Epithelial cell of proximal tubule (primary cell): Measurements from ENCODE around the gene B4GALNT2. TPM values are rescaled to one million over a fixed set of nuclear protein-coding genes. Genes with fewer than 3 reads are reported as not detected.

Experiments
- DNase-seq: peaks from one replicate; pipeline ENCODE4 v3.0.0-alpha.2; 2011; ENCODE audit warnings: low read depth
- H3K4me3 ChIP-seq: 2 replicates; pipeline ENCODE4 v1.5.1; 2011; ENCODE audit warnings: low read depth, mild to moderate bottlenecking, low read length
- CTCF ChIP-seq: conservative IDR thresholded peaks from 2 replicates; pipeline ENCODE4 v1.5.1; 2012; ENCODE audit warnings: low read depth, mild to moderate bottlenecking, low read length
- total RNA-seq: library from RNA; depleted of rRNA; stranded (reverse); fragments of >200 nt; gene quantifications from 2 replicates; pipeline ENCODE4 v1.2.3, GENCODE V29; 2015

The B4GALNT2 gene
- total RNA-seq, 1 donor from 2014 or later: 1.6 TPM

GRCh38 chr17:49213399-49213798 lies 80.8 kb downstream of the B4GALNT2 start:
- H3K4me3 ChIP-seq: no peak overlapping the region
- no peak for DNase-seq
- no peak for TF ChIP-seq CTCF

GRCh38 chr17:49213847-49214246 lies 81.3 kb downstream of the B4GALNT2 start:
- H3K4me3 ChIP-seq: no peak overlapping the region
- no peak for DNase-seq
- no peak for TF ChIP-seq CTCF

GRCh38 chr17:49214676-49215360 lies 82.2 kb downstream of the B4GALNT2 start:
- H3K4me3 ChIP-seq: no peak overlapping the region
- no peak for TF ChIP-seq CTCF
- no peak for DNase-seq

- no peak for TF ChIP-seq CTCF
- H3K4me3 ChIP-seq: no peak overlapping the region
- no peak for DNase-seq
Observed at GRCh38 chr17:49216482-49216881, 83.9 kb downstream of the B4GALNT2 start.

- TF ChIP-seq CTCF: no peak
- no peak for DNase-seq
- no peak overlapping the region for H3K4me3 ChIP-seq
Observed at GRCh38 chr17:49216953-49217650, 84.5 kb downstream of the B4GALNT2 start.

- no peak overlapping the region for H3K4me3 ChIP-seq
- no peak for TF ChIP-seq CTCF
- no peak for DNase-seq
Observed at GRCh38 chr17:49217651-49218413, 85.3 kb downstream of the B4GALNT2 start.
